HEK293 (cell line): ENCODE results near the gene NRSN2.

Source experiments
- KLF10 ChIP-seq: fragments of 450-650 bp; IDR thresholded peaks from 2 replicates; pipeline ENCODE4 v1.5.1; 2018; ENCODE audit warnings: missing biosample characterization, mild to moderate bottlenecking, missing genetic modification characterization
- SCRT2 ChIP-seq: fragments of 450-650 bp; formaldehyde crosslinking; IDR thresholded peaks from 2 replicates; pipeline ENCODE4 v1.5.1; 2016; ENCODE audit warnings: missing biosample characterization, missing genetic modification characterization
- YY2 ChIP-seq: fragments of 450-650 bp; formaldehyde crosslinking; IDR thresholded peaks from 2 replicates; pipeline ENCODE4 v1.5.1; 2016; ENCODE audit warnings: missing biosample characterization, missing genetic modification characterization
- ZBTB8A ChIP-seq: fragments of 450-650 bp; formaldehyde crosslinking; IDR thresholded peaks from 2 replicates; pipeline ENCODE4 v1.5.1; 2016; ENCODE audit warnings: missing biosample characterization, missing genetic modification characterization
- ZEB2 ChIP-seq: fragments of 450-650 bp; formaldehyde crosslinking; IDR thresholded peaks from 2 replicates; pipeline ENCODE4 v1.5.1; 2016; ENCODE audit warnings: missing biosample characterization, missing genetic modification characterization
- ZFP69B ChIP-seq: fragments of 450-650 bp; formaldehyde crosslinking; IDR thresholded peaks from 2 replicates; pipeline ENCODE4 v1.5.1; 2016; ENCODE audit warnings: missing biosample characterization, missing genetic modification characterization
- ZNF112 ChIP-seq: fragments of 450-650 bp; formaldehyde crosslinking; IDR thresholded peaks from 2 replicates; pipeline ENCODE4 v1.5.0; 2017; ENCODE audit warnings: missing biosample characterization, missing genetic modification characterization
- ZNF133 ChIP-seq: fragments of 450-650 bp; formaldehyde crosslinking; IDR thresholded peaks from 2 replicates; pipeline ENCODE4 v1.5.1; 2016; ENCODE audit warnings: missing biosample characterization, missing genetic modification characterization
- ZNF138 ChIP-seq: fragments of 450-650 bp; formaldehyde crosslinking; IDR thresholded peaks from 2 replicates; pipeline ENCODE4 v1.5.1; 2016; ENCODE audit warnings: missing biosample characterization, missing genetic modification characterization, borderline replicate concordance
- ZNF202 ChIP-seq: fragments of 450-650 bp; formaldehyde crosslinking; IDR thresholded peaks from 2 replicates; pipeline ENCODE4 v1.5.1; 2016; ENCODE audit warnings: missing biosample characterization, missing genetic modification characterization, borderline replicate concordance
- ZNF302 ChIP-seq: fragments of 450-650 bp; formaldehyde crosslinking; IDR thresholded peaks from 2 replicates; pipeline ENCODE4 v1.5.1; 2016; ENCODE audit warnings: missing biosample characterization, missing genetic modification characterization, low read depth
- ZNF423 ChIP-seq: fragments of 450-650 bp; formaldehyde crosslinking; IDR thresholded peaks from 2 replicates; pipeline ENCODE4 v1.5.1; 2016; ENCODE audit warnings: missing biosample characterization, missing genetic modification characterization
- ZNF433 ChIP-seq: fragments of 450-650 bp; formaldehyde crosslinking; IDR thresholded peaks from 2 replicates; pipeline ENCODE4 v1.5.1; 2016; ENCODE audit warnings: missing biosample characterization, missing genetic modification characterization, low read depth
- ZNF529 ChIP-seq: fragments of 450-650 bp; formaldehyde crosslinking; IDR thresholded peaks from 2 replicates; pipeline ENCODE4 v1.5.1; 2017; ENCODE audit warnings: missing genetic modification characterization, missing biosample characterization; ENCODE audit not compliant: insufficient replicate concordance
- ZNF585B ChIP-seq: fragments of 450-650 bp; formaldehyde crosslinking; IDR thresholded peaks from 2 replicates; pipeline ENCODE4 v1.5.1; 2016; ENCODE audit warnings: missing biosample characterization, missing genetic modification characterization
- ZNF629 ChIP-seq: fragments of 450-650 bp; formaldehyde crosslinking; IDR thresholded peaks from 2 replicates; pipeline ENCODE4 v1.5.1; 2017; ENCODE audit warnings: missing biosample characterization, missing genetic modification characterization
- ZNF658 ChIP-seq: fragments of 450-650 bp; formaldehyde crosslinking; IDR thresholded peaks from 2 replicates; pipeline ENCODE4; 2016; ENCODE audit warnings: missing biosample characterization, missing genetic modification characterization
- ZNF76 ChIP-seq: fragments of 450-650 bp; formaldehyde crosslinking; IDR thresholded peaks from 2 replicates; pipeline ENCODE4; 2016; ENCODE audit warnings: low read depth, missing biosample characterization, missing genetic modification characterization, borderline replicate concordance
- ZNF777 ChIP-seq: fragments of 450-650 bp; formaldehyde crosslinking; IDR thresholded peaks from 2 replicates; pipeline ENCODE4 v1.5.1; 2017; ENCODE audit warnings: missing biosample characterization, missing genetic modification characterization, borderline replicate concordance
- ZNF837 ChIP-seq: fragments of 450-650 bp; formaldehyde crosslinking; IDR thresholded peaks from 2 replicates; pipeline ENCODE4 v1.5.1; 2016; ENCODE audit warnings: missing biosample characterization, missing genetic modification characterization
- TF ChIP-seq, protein P1 (sequence below): fragments of 450-650 bp; formaldehyde crosslinking; IDR thresholded peaks from 2 replicates; pipeline ENCODE4 v1.5.1; 2017; ENCODE audit warnings: missing biosample characterization, missing genetic modification characterization
- TF ChIP-seq, protein P2 (sequence below): fragments of 450-650 bp; formaldehyde crosslinking; IDR thresholded peaks from 2 replicates; pipeline ENCODE4 v1.5.1; 2016; ENCODE audit warnings: missing biosample characterization, missing genetic modification characterization
- TF ChIP-seq, protein P3 (sequence below): fragments of 450-650 bp; formaldehyde crosslinking; IDR thresholded peaks from 2 replicates; pipeline ENCODE4 v1.5.0; 2017; ENCODE audit warnings: missing biosample characterization, missing genetic modification characterization, borderline replicate concordance
- TF ChIP-seq, protein P4 (sequence below): fragments of 450-650 bp; formaldehyde crosslinking; IDR thresholded peaks from 2 replicates; pipeline ENCODE4 v1.5.1; 2016; ENCODE audit warnings: missing biosample characterization, missing genetic modification characterization
- TF ChIP-seq, protein P5 (sequence below): fragments of 450-650 bp; formaldehyde crosslinking; IDR thresholded peaks from 2 replicates; pipeline ENCODE4 v1.5.1; 2016; ENCODE audit warnings: missing biosample characterization, missing genetic modification characterization
- TF ChIP-seq, protein P6 (sequence below): fragments of 450-650 bp; formaldehyde crosslinking; IDR thresholded peaks from 2 replicates; pipeline ENCODE4 v1.5.1; 2016; ENCODE audit warnings: missing biosample characterization, missing genetic modification characterization
- TF ChIP-seq, protein P7 (sequence below): fragments of 450-650 bp; formaldehyde crosslinking; IDR thresholded peaks from 2 replicates; pipeline ENCODE4 v1.5.1; 2016; ENCODE audit warnings: missing biosample characterization, missing genetic modification characterization, borderline replicate concordance

The NRSN2 gene

DNA sequence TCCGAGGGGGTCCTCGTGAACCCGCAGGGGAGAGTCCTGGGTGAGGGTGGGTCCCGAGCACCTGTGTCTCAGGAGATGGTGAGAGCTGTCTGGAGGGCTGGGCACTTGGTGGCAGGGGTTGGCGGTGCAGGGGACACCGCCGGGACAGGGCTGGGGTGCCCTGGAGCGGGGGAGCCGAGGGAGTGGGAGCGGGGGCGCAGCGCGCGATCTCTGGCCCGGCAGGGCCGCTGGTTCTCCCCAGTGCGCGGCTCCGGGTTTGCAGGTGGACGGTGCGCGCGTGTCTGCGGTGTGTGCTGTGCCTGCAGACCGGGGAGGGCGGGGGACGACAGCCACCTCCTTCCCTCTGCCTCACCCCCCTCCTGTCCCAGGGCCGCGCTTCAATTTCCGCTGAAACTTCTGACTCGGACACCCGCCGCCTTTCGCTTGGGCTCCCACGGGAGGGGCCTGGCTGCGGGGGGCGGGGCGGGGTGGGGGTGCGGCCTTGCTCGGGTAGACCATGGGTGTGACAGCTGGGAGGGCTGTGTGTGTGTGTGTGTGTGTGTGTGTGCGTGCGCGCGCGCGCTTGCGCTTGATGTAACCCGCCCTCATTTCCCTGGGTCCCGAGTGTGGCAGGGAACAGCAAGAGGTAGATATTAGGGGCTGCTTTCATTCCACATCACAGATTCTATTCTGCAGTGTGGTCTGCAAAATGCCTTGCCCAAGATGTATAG lies 34.8 kb downstream of the NRSN2 start (continued):
- TF ChIP-seq, protein P1, sequence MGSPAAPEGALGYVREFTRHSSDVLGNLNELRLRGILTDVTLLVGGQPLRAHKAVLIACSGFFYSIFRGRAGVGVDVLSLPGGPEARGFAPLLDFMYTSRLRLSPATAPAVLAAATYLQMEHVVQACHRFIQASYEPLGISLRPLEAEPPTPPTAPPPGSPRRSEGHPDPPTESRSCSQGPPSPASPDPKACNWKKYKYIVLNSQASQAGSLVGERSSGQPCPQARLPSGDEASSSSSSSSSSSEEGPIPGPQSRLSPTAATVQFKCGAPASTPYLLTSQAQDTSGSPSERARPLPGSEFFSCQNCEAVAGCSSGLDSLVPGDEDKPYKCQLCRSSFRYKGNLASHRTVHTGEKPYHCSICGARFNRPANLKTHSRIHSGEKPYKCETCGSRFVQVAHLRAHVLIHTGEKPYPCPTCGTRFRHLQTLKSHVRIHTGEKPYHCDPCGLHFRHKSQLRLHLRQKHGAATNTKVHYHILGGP (tag by site-specific recombination) = no peak
- TF ChIP-seq, protein P2, sequence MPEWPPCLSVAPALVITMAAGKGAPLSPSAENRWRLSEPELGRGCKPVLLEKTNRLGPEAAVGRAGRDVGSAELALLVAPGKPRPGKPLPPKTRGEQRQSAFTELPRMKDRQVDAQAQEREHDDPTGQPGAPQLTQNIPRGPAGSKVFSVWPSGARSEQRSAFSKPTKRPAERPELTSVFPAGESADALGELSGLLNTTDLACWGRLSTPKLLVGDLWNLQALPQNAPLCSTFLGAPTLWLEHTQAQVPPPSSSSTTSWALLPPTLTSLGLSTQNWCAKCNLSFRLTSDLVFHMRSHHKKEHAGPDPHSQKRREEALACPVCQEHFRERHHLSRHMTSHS = no peak
- TF ChIP-seq ZNF837 (tag by site-specific recombination) = no peak
- no peak for TF ChIP-seq ZNF133 (tag by site-specific recombination)
- TF ChIP-seq, protein P3, sequence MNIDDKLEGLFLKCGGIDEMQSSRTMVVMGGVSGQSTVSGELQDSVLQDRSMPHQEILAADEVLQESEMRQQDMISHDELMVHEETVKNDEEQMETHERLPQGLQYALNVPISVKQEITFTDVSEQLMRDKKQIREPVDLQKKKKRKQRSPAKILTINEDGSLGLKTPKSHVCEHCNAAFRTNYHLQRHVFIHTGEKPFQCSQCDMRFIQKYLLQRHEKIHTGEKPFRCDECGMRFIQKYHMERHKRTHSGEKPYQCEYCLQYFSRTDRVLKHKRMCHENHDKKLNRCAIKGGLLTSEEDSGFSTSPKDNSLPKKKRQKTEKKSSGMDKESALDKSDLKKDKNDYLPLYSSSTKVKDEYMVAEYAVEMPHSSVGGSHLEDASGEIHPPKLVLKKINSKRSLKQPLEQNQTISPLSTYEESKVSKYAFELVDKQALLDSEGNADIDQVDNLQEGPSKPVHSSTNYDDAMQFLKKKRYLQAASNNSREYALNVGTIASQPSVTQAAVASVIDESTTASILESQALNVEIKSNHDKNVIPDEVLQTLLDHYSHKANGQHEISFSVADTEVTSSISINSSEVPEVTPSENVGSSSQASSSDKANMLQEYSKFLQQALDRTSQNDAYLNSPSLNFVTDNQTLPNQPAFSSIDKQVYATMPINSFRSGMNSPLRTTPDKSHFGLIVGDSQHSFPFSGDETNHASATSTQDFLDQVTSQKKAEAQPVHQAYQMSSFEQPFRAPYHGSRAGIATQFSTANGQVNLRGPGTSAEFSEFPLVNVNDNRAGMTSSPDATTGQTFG (tag by site-specific recombination) = no peak
- no peak for TF ChIP-seq ZNF777 (tag by site-specific recombination)
- TF ChIP-seq ZFP69B (tag by site-specific recombination) = no peak
- no peak for TF ChIP-seq YY2
- TF ChIP-seq ZNF302 (tag by site-specific recombination) = no peak
- TF ChIP-seq ZNF433 (tag by site-specific recombination) = no peak
- TF ChIP-seq ZBTB8A (tag by site-specific recombination) = no peak; the same call in 1 of the 2 replicates
- TF ChIP-seq ZNF76 (tag by site-specific recombination) = peak; percentile 4; the same call in 1 of the 2 replicates
- TF ChIP-seq ZNF529 (tag by site-specific recombination) = no peak
- no peak for TF ChIP-seq ZNF112 (tag by site-specific recombination)
- TF ChIP-seq, protein P4, sequence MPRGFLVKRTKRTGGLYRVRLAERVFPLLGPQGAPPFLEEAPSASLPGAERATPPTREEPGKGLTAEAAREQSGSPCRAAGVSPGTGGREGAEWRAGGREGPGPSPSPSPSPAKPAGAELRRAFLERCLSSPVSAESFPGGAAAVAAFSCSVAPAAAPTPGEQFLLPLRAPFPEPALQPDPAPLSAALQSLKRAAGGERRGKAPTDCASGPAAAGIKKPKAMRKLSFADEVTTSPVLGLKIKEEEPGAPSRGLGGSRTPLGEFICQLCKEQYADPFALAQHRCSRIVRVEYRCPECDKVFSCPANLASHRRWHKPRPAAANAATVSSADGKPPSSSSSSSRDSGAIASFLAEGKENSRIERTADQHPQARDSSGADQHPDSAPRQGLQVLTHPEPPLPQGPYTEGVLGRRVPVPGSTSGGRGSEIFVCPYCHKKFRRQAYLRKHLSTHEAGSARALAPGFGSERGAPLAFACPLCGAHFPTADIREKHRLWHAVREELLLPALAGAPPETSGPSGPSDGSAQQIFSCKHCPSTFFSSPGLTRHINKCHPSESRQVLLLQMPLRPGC (tag by site-specific recombination) = no peak
- peak; percentile 78; the same call in 1 of the 2 replicates for TF ChIP-seq KLF10 (tag by site-specific recombination)
- TF ChIP-seq, protein P5, sequence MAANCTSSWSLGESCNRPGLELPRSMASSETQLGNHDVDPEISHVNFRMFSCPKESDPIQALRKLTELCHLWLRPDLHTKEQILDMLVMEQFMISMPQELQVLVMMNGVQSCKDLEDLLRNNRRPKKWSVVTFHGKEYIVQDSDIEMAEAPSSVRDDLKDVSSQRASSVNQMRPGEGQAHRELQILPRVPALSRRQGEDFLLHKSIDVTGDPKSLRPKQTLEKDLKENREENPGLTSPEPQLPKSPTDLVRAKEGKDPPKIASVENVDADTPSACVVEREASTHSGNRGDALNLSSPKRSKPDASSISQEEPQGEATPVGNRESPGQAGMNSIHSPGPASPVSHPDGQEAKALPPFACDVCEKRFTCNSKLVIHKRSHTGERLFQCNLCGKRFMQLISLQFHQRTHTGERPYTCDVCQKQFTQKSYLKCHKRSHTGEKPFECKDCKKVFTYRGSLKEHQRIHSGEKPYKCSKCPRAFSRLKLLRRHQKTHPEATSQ (tag by site-specific recombination) = no peak
- TF ChIP-seq ZNF138 = no peak
- TF ChIP-seq ZNF202 (tag by site-specific recombination) = no peak
- TF ChIP-seq, protein P6, sequence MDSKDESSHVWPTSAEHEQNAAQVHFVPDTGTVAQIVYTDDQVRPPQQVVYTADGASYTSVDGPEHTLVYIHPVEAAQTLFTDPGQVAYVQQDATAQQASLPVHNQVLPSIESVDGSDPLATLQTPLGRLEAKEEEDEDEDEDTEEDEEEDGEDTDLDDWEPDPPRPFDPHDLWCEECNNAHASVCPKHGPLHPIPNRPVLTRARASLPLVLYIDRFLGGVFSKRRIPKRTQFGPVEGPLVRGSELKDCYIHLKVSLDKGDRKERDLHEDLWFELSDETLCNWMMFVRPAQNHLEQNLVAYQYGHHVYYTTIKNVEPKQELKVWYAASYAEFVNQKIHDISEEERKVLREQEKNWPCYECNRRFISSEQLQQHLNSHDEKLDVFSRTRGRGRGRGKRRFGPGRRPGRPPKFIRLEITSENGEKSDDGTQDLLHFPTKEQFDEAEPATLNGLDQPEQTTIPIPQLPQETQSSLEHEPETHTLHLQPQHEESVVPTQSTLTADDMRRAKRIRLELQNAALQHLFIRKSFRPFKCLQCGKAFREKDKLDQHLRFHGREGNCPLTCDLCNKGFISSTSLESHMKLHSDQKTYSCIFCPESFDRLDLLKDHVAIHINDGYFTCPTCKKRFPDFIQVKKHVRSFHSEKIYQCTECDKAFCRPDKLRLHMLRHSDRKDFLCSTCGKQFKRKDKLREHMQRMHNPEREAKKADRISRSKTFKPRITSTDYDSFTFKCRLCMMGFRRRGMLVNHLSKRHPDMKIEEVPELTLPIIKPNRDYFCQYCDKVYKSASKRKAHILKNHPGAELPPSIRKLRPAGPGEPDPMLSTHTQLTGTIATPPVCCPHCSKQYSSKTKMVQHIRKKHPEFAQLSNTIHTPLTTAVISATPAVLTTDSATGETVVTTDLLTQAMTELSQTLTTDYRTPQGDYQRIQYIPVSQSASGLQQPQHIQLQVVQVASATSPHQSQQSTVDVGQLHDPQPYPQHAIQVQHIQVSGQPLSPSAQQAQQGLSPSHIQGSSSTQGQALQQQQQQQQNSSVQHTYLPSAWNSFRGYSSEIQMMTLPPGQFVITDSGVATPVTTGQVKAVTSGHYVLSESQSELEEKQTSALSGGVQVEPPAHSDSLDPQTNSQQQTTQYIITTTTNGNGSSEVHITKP (tag by site-specific recombination) = peak; percentile 71
- TF ChIP-seq ZNF423 (tag by site-specific recombination) = no peak
- TF ChIP-seq, protein P7, sequence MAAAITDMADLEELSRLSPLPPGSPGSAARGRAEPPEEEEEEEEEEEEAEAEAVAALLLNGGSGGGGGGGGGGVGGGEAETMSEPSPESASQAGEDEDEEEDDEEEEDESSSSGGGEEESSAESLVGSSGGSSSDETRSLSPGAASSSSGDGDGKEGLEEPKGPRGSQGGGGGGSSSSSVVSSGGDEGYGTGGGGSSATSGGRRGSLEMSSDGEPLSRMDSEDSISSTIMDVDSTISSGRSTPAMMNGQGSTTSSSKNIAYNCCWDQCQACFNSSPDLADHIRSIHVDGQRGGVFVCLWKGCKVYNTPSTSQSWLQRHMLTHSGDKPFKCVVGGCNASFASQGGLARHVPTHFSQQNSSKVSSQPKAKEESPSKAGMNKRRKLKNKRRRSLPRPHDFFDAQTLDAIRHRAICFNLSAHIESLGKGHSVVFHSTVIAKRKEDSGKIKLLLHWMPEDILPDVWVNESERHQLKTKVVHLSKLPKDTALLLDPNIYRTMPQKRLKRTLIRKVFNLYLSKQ (tag by site-specific recombination) = no peak
- no peak for TF ChIP-seq ZNF629 (tag by site-specific recombination)
- peak; percentile 66 for TF ChIP-seq ZEB2 (tag by site-specific recombination)
- no peak for TF ChIP-seq ZNF585B (tag by site-specific recombination)
- no peak for TF ChIP-seq ZNF658 (tag by site-specific recombination)
- TF ChIP-seq SCRT2 (tag by site-specific recombination) = no peak
